ENCODE measurements around the gene ATP1A2.

The ATP1A2 gene

GRCh38 chr1:160186246-160186645, 70.7 kb downstream of the ATP1A2 start:
- no peak for DNase-seq

- DNase-seq: no peak
These were observed 71.2 kb downstream of the ATP1A2 start for GRCh38 chr1:160186729-160187128.

- DNase-seq: no peak
These were observed 71.8 kb downstream of the ATP1A2 start for GRCh38 chr1:160187407-160187806.

- no peak for DNase-seq
These were observed 72.8 kb downstream of the ATP1A2 start for GRCh38 chr1:160188341-160188740.

GRCh38 chr1:160189649-160190625, 74.4 kb downstream of the ATP1A2 start, which contains the start of gene CASQ1:
Gene CASQ1 (plus strand): TSS chr1:160190575. CDS start chr1:160190752, 177 bp downstream.
- DNase-seq: no peak

GRCh38 chr1:160191756-160192155, 76.2 kb downstream of the ATP1A2 start:
- DNase-seq: no peak

- no peak for DNase-seq
These were observed 76.7 kb downstream of the ATP1A2 start for GRCh38 chr1:160192234-160192633.
